NCI-H1436 treated with DMSO at 0.1 percent for 48 hours (cell line): ENCODE data around the gene TMEM184B.
"Not testable (repeated sequence)": the region's sequence is repeated elsewhere in the genome, so short reads cannot be mapped to it uniquely, and the experiment has no call there.

Experiments
- DNase-seq: peaks from one replicate; lab custom pipeline; 2025; lab: John Stamatoyannopoulos, UW

The TMEM184B gene

GRCh38 chr22:38248280-38248679 is 24.5 kb downstream of the TMEM184B start:
- DNase-seq, result no peak

GRCh38 chr22:38247713-38248112 is 25.1 kb downstream of the TMEM184B start:
- DNase-seq, result no peak

GRCh38 chr22:38246692-38247091 is 26.1 kb downstream of the TMEM184B start:
- DNase-seq, result no peak

GRCh38 chr22:38246046-38246658 is 26.7 kb downstream of the TMEM184B start:
- DNase-seq, result no peak

- no peak for DNase-seq
Observed at GRCh38 chr22:38244106-38244505, 28.7 kb downstream of the TMEM184B start.

- peak; percentile 72 for DNase-seq
Observed at GRCh38 chr22:38243007-38243765, 29.6 kb downstream of the TMEM184B start.

GRCh38 chr22:38240734-38241252 is 32.0 kb downstream of the TMEM184B start:
- no peak for DNase-seq

GRCh38 chr22:38239101-38239761 is 33.6 kb downstream of the TMEM184B start:
- no peak for DNase-seq

GRCh38 chr22:38238519-38239071 is 34.2 kb downstream of the TMEM184B start:
- DNase-seq, result no peak

- no peak for DNase-seq
Observed at GRCh38 chr22:38236786-38237185, 36.0 kb downstream of the TMEM184B start.

GRCh38 chr22:38235240-38235850 is 37.5 kb downstream of the TMEM184B start:
- no peak for DNase-seq

- not testable (repeated sequence) for DNase-seq
Observed at GRCh38 chr22:38233856-38234255, 39.0 kb downstream of the TMEM184B start.

GRCh38 chr22:38233427-38233826 is 39.4 kb downstream of the TMEM184B start:
- DNase-seq, result no peak

- no peak for DNase-seq
Observed at GRCh38 chr22:38232196-38232595, 40.6 kb downstream of the TMEM184B start.

- DNase-seq, result no peak
Observed at GRCh38 chr22:38230916-38231315, 41.9 kb downstream of the TMEM184B start.

- DNase-seq, result no peak
Observed at GRCh38 chr22:38230108-38230825, 42.5 kb downstream of the TMEM184B start.

- no peak for DNase-seq
Observed at GRCh38 chr22:38228873-38229740, 43.7 kb downstream of the TMEM184B start.

- no peak for DNase-seq
Observed at GRCh38 chr22:38228326-38228872, 44.4 kb downstream of the TMEM184B start.

- DNase-seq, result no peak
Observed at GRCh38 chr22:38226853-38227649, 45.8 kb downstream of the TMEM184B start.
